Measurements from ENCODE around the gene SOWAHA.

The SOWAHA gene

DNA sequence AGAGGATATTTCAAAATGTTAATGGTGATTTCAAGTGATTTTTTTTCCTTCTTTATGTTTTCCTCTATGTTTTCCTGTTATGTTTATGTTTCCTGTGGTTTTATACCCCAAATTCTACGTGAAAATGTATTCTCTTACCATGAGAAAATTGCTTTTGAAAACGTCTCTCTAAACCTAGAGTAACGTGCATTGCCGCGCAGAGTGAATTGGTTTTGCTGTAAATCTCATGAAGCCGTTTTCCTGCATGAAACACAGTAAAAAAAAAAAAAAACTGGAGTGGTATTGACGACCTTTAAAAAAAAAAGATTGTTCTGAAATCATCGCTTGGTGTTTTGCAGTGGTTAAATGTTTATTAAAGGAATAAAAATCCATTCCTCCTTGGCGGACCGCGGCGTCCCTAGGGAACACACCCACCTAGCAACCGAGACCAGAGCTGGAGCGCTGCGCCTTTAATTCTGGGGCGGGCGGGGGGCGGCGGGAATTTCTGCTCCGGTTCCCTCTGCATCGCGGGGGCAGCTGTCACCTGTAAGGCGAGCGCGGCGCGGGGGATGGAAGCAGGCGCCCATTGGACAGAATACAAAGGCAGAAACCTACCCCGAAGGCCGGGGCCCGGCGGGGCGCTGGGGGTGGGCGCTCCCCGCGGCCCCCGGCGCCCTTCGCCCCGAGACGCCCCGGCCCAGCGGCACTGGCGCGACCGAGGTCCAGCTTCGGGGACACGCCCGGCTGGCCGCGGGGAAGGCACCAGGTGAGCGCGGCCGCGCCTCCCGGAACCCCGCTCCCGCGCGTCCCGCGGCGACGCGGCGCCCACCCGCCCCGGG lies at the start of gene SOWAHA:
SOWAHA (plus strand) TSS at position 522 of the 818 bp plus-strand sequence. CDS start 320 bp downstream, outside the sequence.
- DNase-seq, result no peak

DNA sequence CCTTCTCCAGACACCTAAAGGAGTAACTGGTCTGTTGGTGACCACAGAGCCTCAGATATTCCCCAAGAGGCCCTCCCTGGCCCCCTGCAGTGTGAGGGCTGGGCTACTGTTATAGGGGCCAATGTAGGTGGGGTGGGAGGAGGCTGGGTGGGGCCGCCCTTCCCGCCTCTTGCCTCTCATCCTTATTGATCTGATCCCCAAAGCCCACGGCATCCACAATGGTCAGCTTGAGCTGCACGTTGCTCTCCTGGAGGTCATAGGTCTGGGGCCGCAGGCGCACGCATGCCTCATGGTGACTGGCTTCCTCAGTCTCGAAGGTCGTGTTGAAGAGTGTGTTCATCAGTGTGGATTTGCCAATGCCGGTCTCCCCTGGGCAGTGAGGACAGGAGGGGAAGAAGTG lies 49.1 kb upstream of the SOWAHA start:
- DNase-seq, result no peak

DNA sequence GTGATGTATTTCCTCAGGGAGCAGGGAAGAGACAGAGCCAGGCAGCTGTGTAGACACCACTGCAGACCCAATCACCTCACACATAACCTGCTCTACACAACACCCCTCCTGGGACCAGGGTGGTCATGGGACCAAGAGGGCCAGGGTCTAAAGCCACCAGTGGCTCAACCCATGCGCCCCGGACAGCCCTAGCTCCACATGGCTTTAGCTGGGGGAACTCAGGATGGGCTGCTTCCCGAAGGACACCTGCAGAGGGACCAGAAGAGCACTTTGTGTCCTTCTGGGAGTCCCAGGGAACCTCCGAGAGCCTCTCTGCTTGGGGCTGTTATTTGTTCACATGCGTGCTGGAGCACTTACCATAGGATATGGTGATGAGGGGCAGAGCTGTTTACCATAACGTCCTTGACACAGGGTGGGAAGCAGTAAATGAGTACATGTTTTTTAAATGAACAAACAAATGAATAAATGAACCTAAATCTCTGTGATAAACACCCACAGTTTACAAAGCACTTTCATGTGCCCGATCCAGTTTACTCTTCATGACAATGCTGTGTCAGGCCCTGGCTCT lies 48.3 kb upstream of the SOWAHA start:
- DNase-seq, result no peak

DNA sequence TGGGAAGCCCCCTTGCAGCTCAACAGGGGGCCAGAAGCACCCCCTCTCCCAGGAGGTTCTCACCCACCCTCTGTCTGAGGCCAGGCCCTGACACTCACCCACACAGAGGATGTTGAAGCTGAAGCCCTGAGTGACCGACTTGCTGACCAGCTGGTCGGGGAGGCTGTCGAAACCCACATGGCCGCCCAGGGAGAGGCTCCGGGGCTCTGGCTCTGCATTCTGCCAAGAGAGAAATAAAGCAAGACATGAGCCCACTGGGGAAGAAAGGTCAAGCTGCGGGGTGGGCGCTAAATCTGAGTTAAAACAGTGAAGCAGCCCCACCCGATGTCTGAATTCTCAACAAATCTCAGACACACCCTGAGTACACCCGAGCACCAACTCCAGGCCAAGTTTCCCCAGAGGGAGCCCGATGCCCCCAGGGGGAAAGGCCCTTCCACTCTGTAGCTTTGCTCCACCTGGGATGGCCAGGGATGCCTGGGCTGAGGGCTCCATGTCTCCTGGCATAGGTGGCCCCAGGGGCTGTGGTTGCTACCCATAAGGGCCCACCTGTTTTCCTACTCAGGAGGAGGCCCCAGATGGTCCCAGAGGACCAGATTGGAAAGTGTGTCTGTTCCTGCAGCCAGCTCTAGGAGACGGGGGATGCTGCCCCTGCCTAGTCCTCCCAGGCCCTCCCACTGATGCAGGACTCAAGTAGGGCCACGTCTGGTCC lies 47.6 kb upstream of the SOWAHA start:
- no peak for DNase-seq

DNA sequence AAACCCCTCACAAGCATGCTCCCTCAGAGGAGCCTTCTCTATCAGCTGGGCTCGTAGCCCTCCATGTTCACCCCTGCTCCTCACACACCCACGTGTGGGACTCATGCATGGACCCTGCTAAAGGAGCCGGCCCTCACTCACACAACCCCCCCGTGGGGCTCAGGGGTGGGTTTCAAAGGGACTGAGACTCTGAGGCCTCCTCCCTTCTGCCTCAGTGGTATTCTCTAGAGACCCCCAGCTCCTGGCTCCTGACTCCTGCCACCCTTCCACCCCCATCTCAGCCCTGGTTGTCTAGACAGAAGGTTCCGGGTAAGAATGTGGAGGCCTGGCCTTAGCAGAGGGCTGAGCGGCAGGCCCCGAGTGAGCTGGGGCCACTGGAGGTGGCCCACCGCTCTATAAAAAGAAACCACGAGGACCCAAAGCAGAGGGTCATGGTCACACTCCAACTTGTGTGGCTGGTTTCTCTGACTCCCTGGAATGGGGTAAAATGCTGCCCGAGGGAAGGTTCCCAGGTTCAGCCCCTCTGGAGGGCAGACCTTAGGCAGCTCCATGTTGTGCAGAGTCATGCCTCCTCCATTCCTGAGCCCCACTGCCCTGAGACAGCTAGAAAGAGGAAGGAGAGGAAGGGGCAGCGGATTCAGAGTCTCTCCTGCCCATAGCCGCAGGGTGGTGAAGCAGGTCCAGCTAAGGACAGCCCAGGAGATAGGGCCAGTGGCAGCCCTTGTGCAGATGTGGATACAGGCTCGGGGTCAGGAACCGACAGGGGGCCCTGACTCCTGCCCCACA lies 46.9 kb upstream of the SOWAHA start:
- DNase-seq, result no peak

DNA sequence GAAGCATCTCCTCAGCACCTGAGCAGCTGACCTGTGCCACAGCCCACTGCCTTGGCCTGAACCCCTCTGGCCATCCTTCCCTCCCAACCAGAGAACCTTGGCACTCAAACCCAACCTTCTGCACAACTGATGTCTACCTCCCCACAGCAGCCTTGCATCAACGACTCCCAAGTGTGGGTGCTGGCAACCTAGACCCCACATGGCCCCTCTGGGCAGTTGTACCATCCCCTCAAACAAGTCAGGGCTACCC lies 46.4 kb upstream of the SOWAHA start:
- no peak for DNase-seq

DNA sequence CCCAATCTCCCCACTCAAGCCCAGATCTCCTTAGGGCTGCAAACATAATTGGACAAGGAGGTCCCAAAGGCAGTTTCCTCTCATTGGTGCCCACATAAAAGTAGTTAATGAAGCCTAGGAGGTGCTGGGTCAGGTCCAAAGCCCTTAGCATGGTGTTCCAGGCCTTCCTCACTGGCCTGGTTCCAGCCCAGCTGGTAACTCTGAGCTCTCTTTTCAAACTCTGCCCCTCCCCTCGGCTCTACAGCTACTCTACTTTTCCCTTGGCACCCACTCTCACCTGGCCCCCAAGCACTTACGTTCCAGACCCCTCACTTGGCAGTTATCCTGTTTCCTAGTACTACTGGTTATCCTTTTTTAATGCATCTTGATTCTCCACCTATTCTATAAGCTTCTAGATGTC lies 46.0 kb upstream of the SOWAHA start:
- no peak for DNase-seq

DNA sequence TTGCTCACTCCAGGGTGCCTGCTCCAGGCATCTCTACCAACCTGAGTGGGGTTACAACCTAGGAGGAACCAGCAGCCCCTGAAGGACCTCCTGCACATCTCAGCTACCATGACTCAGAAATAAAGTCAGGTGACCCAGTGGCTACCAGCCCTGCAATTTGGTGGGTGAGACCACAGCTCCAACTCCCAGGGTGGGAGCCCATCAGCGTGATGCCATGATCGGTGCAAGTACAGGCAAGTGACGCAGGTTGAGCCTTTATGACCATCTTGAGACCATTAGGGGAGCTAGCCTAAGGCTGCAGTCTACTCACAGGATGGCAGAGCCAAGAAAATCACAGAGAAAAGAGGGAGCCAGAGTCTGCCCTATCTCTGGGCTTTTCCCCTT lies 44.6 kb upstream of the SOWAHA start:
- DNase-seq, result no peak

DNA sequence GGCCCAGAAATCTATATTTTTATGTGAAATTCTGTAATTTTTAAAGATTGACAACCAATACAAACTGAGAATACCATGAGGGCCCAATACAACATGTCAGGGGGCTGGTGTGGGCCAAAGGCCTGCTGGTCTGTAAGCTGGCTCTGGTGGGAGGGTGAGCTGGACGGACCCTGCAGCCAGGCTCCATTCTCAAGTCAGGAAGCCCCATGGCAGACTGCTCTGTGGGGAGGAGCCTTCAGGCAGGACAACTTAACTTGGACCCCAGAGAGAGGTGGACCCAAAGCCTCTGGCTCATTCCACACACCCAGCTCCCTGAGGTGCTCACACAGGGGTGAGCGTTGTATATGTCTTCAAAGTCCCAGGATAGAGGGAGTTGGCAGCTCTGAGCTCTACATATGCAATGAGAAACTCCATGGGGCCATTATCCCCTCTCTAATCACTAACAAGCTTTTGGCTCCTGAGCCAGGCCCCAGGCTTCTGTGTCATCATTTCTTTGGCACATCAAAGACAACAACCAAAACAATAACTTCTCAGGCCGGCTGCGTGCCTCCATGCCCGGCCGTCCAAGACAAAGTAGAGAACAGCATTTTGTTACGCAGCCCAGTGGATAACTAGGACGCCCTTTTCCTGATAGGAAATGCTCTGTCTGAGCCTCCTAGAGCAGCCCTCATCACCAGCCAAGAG lies 42.5 kb upstream of the SOWAHA start:
- no peak for DNase-seq

DNA sequence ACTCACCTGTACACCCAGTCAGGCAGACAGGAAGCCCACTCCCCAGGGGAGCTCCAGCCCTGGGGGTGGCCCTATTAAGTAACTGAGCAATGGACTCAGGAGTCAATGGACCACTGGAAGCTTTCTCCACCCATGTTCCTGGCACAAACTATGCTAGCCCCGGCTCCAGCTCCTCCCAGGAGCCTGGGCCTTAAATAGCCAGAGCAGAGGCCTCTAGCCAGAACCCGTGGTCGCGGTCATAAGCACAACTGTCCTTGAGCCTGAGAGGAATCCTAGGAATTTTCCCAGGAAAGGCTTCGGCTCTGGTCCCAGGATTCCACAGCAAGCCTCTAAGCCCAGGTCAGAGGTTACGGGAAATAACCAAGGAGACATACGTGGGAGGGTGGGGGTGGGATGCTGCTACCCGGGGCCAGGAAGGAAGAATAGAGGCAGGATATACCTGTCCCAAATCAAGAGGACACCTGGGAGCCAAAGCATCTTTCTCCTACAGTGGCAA lies 41.6 kb upstream of the SOWAHA start:
- no peak for DNase-seq

DNA sequence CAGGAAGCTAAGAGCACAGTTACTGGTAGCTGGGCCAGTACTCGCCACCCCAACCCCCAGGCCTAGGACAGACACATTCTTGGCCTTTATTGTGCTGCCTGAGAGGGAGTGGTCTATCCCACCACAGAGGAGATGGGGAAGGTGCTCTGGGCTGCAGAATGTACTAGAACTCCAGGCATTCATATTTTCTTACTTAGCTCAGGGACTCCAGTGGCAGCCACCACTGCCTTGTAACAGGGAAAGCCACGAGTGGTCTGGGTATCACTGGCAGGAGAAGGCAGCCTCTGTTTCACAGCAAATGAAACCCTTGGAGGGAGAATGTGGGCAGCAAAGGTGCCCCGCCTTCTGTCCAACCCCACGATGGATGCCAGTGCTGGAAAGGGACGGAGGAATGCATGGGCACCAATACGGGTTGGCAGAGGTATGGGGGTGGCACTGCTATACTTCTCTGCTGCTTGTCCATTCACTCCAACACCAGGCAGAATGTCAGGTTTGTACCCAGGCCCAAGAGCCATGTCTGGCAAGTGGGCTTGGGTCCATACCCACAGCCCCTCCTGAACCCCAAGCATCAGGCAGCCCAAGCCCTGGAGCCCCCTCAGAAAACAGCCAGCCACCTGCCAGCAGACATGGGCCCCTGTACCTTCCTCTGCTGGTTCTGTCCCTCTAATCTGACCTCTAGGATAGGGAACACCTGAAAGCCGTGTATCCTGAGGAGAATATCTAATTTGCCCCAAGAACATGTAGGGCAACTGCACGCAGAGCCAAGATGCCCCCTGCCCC lies 40.6 kb upstream of the SOWAHA start:
- DNase-seq, result no peak

DNA sequence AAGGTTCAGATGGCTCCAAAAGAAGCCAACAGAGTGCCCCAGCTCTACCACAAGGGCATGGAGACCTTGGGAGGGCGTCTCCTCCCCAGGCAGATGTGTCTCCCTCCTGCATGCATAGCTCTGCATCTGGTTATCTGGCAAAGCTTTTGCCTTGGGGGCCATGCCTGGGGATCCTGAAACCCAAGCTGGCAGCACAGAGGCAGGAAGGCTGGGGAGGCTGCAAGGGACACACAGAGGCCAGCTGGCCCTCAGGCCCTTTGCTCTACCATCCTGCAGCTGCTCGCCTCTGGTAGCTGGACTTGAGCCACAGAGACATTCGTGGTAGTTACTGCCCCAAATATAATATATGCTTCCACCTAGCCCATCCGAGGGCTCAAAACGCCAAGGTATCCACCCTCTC lies 40.0 kb upstream of the SOWAHA start:
- no peak for DNase-seq

DNA sequence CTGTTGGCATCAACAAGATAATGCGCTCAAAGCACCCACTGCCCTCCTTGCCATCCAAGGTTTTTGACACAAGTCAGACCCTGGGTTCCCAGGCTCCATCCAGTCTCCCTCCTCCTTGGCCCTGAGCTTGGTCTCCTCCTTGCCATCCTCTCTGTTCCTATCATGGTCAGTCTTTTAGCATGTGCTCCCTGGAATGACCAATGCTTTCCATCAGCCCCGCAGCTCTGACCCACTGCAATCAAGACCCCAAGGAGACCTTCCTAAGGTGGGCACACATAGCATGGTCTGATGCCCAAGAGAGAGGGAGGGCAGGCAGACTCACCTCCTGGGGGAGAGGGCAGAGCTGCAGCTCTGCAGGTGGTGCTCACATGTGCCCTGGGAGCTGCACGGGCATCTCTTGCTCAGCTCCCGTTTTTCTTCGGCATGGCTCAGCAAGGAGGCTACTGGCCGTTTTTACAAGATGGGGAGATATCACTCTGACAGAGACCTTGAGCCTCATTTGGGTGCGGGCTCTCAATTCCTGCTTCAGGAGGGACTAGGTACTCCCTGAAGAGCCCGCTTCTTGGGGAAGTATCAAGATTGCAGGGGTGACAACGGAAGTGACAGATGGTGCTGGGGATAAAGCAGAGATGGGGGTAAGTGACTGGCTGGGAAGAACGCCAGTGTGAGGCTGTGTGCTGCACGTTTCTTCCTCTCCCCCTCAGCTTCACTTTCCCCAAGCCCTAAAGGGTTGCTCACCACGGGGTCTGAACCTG lies 39.3 kb upstream of the SOWAHA start:
- DNase-seq, result no peak

DNA sequence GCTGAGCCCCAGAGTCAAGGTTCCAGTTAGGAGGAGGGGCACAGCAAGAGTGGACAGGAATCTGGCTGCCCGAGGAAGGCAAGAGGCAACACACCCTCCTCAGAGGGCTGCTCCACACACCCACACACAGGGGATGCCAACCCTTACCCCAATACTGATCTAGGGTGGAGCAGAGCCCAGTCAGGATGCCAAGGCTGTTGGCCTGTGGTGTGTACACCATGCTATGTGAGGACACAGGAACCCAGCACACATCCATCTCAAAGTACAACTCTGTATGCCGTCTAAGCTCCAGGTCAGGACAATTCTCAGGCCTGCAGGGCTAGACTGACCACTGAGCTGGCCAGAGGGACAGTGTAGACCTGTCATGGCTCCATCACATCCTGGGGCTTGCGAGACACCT lies 38.7 kb upstream of the SOWAHA start:
- DNase-seq, result no peak

DNA sequence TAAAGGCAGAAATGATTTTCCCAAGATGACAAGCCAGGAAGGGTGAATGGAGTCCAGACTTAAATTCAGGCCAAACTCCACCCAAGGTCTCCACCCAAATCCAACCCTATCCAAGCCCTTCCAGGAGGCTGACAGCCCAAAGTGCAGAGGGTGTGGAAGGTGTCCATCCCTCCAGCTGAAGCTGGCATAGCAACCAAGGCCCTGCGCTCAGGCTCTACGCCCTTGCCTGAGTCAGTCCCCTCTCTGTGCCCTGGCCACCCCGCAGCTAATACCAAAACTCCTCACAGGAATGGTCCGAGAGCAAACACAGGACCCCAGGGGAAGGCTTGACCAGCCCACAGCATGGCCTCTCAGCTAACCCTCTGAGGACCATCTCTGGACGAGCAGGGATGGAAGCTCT lies 38.2 kb upstream of the SOWAHA start:
- no peak for DNase-seq

DNA sequence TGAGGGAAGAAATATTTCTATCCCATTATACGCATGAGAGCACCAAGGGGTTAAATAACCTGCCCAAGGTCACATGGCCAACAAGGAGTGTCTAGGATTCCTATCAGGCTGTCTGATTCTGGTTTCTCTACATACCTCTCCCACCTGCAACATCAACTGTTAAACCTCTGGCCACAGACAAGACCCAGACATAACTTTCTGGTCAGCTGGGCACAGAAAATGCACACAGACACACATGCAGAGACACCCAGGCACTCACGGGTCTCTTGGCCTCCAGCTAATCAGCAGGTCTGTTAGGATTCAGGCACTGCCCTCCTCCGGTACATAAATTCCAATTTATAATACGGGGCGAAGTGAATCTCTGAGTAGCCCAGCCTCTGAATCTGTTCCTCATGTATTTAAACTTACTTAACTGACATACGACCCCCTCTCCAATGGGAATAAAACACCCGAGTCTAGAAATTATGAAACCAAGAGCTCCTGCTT lies 37.6 kb upstream of the SOWAHA start:
- no peak for DNase-seq

DNA sequence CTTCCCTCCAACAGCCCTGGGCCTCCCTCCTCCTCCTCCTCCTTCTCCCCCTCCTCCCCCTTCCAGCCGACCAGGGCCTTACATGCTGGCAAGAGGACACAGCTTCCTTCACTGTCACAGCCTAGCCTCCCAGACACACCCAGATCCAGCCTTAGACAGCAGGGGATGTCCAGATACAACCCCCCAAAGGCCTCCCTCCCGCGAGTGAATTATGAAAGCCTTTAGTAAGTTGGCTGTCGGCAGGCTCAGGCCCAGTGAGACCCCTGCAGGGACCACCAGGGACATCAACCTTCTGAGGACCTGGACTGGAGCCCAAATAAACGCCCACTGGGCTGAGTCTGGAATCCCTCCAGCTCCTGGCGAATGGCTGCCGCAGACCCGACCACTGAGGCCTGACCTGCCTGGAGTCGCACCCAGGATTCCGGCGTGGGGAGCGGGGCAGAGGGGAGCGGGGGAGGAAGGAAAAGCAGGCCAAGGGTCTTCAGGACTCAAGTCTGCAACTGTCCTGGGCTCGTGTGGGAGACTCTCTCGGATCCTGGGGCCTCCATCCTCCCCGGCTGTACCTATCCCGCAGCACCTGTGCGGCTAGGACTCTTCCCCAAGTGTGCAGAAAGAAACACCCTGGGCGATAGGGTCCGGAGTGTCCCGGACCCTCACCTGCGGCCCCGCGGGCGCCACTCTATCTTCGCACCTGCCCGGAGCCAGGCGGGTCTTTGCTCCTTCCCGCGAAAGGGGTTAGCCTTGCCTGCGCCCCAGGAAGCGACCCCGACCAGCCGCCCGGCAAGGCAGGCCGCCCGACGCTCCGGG lies 36.8 kb upstream of the SOWAHA start:
- no peak for DNase-seq

DNA sequence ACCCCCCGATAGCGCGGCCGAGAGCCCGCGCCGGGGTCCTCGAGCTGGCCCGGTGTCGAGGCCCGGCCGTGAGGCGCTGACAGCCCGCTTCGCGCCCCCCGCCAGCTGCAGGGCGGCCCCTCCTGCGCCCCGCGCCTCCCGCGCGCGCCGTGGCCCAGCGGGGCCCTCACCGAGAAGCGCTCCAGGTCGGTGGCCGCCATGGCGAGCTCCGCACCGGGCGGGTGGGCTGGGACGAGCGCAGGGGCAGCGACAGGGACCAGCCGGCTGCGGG lies 36.2 kb upstream of the SOWAHA start:
- no peak for DNase-seq

DNA sequence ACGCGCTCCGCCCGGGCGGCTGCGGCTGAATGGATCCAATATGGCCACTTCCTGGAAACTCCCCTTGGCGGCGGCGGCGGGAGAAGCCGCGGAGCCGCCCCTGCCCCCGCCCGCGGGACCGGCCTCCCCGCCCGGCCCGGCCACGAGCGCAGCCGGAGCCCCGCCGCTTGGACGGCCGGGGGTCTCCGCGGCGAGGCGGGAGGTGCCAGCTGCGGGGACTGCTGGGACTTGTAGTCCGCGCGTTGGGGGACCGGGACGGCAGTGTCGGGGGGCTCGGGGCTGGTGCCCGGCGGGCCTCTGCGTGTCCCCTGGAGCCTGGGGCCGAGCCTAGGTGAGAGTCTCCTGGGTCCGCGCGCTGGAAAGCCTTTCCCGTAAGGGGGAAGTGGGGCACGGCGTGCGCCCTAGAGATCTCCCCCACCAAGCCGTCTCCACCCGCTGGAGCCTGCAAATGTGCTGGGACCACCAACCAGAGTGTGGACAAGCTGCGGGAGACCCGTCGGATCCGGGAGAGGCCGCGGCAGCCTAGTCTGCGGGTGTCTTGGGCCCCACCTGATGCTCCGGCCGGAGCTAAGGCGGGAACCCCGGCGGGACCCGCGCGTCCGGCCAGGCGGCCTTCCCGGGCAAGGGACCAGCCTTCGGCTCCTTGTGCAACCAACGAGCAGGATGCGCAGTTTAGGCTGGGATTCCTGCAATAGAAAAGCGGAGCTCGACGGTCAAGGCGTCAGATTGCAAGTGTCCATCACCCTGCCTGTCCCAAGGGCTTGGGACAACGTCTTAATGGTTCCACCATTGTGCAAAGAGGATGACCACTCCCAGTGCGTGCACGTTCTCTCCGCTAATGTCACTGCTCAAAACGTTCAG lies 35.7 kb upstream of the SOWAHA start, which contains the start of gene SEPTIN8:
SEPTIN8 (minus strand) TSS at position 31 of the 861 bp plus-strand sequence. CDS start 102 bp downstream, outside the sequence.
- no peak for DNase-seq
